ENCODE measurements around the gene SPAG7.
"Not testable (repeated sequence)": the region's sequence is repeated elsewhere in the genome, so short reads cannot be mapped to it uniquely, and the experiment has no call there.

Gene SPAG7

DNA sequence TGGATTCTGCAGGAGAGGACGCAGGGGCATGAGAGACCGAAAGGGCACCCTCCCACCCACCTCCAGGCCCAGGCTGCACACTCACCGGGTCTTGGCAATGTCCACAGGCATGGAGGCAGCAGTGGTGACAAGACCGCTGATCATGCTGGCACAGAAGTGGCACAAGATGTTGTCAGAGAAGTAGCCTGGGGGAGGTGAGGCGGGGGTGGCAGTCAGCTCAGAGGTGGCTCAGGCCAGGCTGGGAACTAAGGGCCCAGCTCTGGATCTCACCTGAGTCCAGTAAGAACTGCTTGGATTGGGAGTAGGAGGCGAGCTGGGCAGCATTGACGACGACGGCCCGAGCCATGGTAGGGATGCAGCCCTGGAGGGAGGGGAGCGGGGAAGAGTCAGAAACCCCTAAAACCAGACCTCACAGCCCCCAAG lies 29.5 kb downstream of the SPAG7 start:
- no peak for DNase-seq (ENCODE audit: low read depth in 2 of 2)

- no peak for DNase-seq (ENCODE audit: low read depth in 2 of 2)
These were observed 30.1 kb downstream of the SPAG7 start for GRCh38 chr17:4937553-4937952.

- DNase-seq (ENCODE audit: low read depth in 2 of 2) = no peak
These were observed 31.2 kb downstream of the SPAG7 start for GRCh38 chr17:4936436-4936835.

DNA sequence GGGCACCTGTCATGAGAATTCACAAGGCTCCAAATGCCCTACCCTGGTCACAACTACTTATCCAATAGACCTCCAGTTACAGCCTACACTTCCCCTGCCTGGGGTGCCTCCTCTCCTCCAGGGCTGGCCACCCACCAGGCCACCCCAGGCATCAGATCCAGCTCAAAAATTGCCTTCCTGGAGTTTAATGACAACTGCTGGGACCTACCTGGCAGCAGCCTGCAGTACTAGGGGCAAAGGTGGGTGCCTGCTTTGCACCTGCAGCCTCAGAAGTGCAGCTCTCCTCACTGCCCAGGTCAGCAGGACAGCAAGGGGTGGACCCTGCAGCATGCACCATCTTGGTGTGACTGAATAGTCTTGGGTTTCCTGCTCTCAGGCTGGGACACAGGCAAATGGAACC lies 32.0 kb downstream of the SPAG7 start:
- no peak for DNase-seq (ENCODE audit: low read depth in 2 of 2)

- DNase-seq (ENCODE audit: low read depth in 2 of 2) = no peak
These were observed 33.2 kb downstream of the SPAG7 start for GRCh38 chr17:4934173-4934979.

- no peak for DNase-seq (ENCODE audit: low read depth in 2 of 2)
These were observed 34.0 kb downstream of the SPAG7 start for GRCh38 chr17:4933646-4934045.

GRCh38 chr17:4932756-4933155 lies 34.9 kb downstream of the SPAG7 start:
- no peak for DNase-seq (ENCODE audit: low read depth in 2 of 2)

DNA sequence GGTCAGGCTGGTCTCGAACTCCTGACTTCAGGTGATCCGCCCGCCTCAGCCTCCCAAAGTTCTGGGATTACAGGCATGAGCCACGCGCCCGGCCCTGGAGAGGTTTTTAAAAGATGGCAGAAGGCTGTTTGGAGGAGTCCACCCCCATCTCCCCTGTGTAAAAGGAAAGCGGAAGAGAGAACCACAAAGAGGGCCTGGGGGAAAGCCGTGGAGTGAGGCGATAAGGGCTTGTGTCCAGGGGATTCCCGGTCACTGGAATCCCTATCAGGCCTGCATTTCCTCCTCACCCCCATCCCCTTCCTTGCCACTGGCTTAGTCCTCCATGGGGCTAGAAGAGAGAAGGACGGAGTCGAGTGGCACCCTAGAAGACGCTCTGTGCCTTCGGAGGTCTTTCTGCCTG lies 35.7 kb downstream of the SPAG7 start, which contains the start of gene GP1BA:
GP1BA (plus strand) TSS at position 315 of the 400 bp plus-strand sequence. CDS start 328 bp downstream, outside the sequence.
- DNase-seq (ENCODE audit: low read depth in 2 of 2) = no peak

GRCh38 chr17:4928881-4929280 lies 38.7 kb downstream of the SPAG7 start:
- DNase-seq (ENCODE audit: low read depth in 2 of 2) = no peak

DNA sequence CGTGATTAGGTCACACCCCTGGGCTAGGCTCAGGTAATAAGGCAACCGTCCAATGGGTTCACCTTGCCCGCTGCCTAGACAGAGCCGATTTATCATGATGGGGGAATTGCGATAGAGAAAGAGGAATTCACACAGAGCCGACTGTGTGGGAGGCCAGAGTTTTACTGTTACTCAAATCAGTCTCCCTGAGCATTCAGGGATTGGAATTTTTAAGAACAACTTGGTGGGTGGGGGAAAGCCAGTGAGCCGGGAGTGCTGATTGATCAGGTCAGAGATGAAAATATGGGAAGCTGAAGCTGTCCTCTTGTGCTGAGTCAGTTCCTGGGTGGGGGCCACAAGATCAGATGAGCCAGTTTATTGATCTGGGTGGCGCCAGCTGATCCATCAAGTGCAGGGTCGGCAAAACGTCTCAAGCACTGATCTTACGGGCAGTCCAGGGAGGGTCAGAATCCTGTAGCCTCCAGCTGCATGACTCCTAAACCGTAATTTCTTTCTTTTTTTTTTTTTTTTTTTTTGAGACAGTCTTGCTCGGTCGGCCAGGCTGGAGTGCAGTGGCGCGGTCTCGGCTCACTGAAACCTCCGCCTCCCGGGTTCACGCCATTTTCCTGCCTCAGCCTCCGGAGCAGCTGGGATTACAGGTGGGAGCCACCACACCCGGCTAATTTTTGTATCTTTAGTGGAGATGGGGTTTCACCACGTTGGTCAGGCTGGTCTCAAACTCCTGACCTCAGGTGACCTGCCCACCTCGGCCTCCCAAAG lies 40.9 kb downstream of the SPAG7 start:
- not testable (repeated sequence) for DNase-seq (ENCODE audit: low read depth in 2 of 2)

DNA sequence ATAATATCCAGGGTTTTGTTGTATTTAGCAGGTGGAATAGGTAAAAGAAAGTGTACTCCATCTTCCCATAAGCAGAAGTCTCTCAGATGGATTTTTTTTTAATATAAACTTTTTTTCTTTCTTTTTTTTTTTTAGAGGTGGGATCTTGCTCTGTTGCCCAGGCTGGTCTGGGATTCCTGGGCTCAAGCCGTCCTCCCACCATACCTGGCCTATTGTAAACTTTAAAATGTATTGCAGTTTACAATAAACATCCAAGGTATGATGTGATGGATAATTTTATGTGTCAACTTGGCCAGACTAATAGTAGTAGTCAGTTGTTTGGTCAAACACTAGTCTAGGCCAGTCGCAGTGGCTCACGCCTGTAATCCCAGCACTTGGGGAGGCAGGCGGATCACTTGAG lies 46.3 kb downstream of the SPAG7 start:
- no peak for DNase-seq (ENCODE audit: low read depth in 2 of 2)

DNA sequence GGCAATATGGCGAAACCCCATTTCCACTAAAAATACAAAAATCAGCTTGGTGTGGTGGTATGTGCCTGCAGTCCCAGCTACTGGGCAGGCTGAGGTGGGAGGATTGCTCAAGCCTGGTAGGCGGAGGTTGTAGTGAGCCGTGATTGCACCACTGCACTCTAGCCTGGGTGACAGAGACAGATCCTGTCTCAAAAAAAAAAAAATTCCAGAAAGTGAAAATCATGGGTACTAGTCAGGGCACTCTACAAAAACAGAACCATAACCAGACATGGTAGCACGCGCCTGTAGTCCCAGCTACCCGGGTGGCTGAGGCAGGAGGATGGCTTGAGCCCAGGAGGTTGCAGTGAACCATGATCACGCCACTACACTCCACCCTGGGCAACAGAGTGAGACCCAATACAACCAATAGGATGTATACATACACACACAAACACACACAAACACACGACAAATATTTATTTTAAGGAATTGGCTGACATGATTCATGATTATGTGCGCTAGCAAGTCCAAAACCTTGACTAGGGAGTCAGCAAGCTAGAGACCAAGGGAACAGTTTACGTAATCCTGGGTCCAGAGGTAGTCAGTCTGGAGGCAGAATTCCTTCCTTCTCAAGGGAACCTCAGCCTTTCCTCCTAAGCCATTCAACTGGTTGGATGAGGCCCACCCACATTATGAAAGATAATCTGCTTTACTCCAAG lies 47.1 kb downstream of the SPAG7 start:
- DNase-seq (ENCODE audit: low read depth in 2 of 2) = no peak

DNA sequence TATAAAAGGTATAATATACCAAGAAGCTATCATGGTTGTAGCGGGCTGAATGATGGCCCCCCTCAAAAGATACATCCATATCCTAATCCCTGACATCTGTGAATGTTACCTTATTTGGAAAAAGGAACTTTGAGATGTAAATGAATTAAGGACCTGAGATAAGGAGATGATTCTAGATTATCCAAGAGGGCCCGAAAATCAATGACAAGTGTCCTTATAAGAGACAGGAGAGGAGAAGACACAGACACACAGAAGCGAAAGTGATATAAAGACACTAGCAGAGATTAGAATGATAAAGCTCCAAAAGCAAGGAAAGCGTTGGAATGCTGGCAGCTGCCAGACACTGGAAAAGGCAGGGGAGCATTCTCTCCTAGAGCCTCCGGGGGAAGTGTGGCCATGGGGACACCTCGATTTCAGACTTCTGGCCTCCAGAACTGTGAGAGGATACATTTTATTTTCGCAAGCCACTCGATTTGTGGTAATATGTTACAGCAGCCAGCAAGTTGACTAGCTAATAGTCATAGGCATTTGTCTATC lies 48.0 kb downstream of the SPAG7 start:
- no peak for DNase-seq (ENCODE audit: low read depth in 2 of 2)

GRCh38 chr17:4914551-4914950 lies 53.1 kb downstream of the SPAG7 start:
- DNase-seq (ENCODE audit: low read depth in 2 of 2) = not testable (repeated sequence)

- no peak for DNase-seq (ENCODE audit: low read depth in 2 of 2)
These were observed 53.6 kb downstream of the SPAG7 start for GRCh38 chr17:4913994-4914393.
